ENCODE measurements around the gene UCN2. TPM values are rescaled to one million over a fixed set of nuclear protein-coding genes. Genes with fewer than 3 reads are reported as not detected.

UCN2 gene
- total RNA-seq, 1 donor from 2014 or later = 0.19 TPM

DNA sequence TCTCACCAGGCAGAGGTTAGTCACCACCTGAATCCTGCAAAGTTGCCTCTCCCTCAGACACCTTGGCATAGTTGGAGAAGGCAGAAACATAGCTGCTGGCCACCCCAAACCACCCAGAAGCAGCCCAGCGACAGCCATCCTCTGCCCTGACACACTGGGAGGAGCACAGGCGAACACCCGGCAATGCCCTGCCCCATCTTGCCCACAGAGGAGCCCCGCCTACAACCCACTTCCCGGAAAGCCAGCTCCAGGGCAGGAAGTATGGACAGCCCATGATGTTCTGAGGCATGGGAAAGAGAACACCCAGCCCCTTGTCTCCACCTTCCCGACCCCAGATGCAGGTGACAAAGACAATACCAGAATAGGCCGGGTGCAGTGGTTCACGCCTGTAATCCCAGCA lies 47.0 kb downstream of the UCN2 start:
- no peak for DNase-seq
- no peak overlapping the region for H3K4me3 ChIP-seq
- no peak overlapping the region for H3K27ac ChIP-seq (replicated peaks)
- no peaks in the 10 kb centered on the region for H3K27me3 ChIP-seq (ENCODE audit: low read depth)
- intact Hi-C loops (cut with micrococcal nuclease) = no loop called here
- H3K9me3 ChIP-seq (replicated peaks) = no peaks in the 10 kb centered on the region
- no peaks in the 10 kb centered on the region for H3K4me1 ChIP-seq
- TF ChIP-seq, protein P1, sequence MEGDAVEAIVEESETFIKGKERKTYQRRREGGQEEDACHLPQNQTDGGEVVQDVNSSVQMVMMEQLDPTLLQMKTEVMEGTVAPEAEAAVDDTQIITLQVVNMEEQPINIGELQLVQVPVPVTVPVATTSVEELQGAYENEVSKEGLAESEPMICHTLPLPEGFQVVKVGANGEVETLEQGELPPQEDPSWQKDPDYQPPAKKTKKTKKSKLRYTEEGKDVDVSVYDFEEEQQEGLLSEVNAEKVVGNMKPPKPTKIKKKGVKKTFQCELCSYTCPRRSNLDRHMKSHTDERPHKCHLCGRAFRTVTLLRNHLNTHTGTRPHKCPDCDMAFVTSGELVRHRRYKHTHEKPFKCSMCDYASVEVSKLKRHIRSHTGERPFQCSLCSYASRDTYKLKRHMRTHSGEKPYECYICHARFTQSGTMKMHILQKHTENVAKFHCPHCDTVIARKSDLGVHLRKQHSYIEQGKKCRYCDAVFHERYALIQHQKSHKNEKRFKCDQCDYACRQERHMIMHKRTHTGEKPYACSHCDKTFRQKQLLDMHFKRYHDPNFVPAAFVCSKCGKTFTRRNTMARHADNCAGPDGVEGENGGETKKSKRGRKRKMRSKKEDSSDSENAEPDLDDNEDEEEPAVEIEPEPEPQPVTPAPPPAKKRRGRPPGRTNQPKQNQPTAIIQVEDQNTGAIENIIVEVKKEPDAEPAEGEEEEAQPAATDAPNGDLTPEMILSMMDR (IDR thresholded peaks at IDR 0.05; ENCODE audit: borderline replicate concordance) = no peak
- no peaks in the 10 kb centered on the region for H3K36me3 ChIP-seq

DNA sequence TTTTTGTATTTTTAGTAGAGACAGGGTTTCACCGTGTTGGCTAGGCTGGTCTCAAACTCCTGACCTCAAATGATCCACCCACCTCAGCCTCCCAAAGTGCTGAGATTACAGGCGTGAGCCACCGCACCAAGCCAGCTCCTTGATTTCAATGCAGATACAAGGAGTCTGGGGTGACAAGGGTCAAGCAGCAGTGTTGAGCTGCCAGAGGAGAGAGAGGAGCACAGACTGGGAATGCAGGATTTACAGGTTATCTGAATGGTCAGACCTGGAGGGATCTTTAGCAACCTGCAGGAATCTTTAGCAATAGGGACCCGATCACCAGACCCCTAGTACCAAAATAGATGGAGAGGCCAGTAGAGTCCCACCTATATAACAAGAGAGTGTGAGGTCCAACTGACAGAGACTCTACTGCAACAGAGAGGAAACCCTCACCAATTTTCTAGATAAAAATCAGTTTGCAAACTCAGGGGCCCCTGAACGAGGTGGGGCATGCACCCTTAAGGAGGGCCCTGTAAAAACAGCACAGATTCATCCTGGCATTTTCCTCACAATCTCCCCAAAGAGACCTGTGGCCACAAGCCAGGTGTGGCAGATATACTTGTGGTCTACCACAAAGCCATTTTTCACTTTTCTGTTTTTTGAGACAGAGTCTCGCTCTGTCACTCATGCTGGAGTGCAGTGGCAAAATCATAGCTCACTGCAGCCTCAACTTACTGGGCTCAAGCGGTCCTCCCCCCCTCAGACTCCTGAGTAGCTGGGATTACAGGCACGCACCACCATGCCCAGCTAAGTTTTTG lies 49.0 kb downstream of the UCN2 start:
- H3K27me3 ChIP-seq (ENCODE audit: low read depth) = no peaks in the 10 kb centered on the region
- TF ChIP-seq, protein P1 (IDR thresholded peaks at IDR 0.05; ENCODE audit: borderline replicate concordance) = no peak
- no peak overlapping the region for H3K4me3 ChIP-seq
- H3K9me3 ChIP-seq (replicated peaks) = no peaks in the 10 kb centered on the region
- no peak for DNase-seq
- no peaks in the 10 kb centered on the region for H3K4me1 ChIP-seq
- intact Hi-C loops (cut with micrococcal nuclease) = no loop called here
- no peaks in the 10 kb centered on the region for H3K36me3 ChIP-seq
- no peak overlapping the region for H3K27ac ChIP-seq (replicated peaks)

Small RNAs within 50 kb of the gene (microRNA-seq; reads per million reads assigned to microRNA genes)
- gene MIR6823 (not detected), gene MIR711 (not detected)

Other genes starting within 250 kb of the UCN2 start
- not detected for gene SPINK8, start 230.1 kb downstream of the UCN2 start, total RNA-seq
- not detected for gene FBXW12, start 191.6 kb downstream of the UCN2 start, total RNA-seq
- 42.6 TPM for gene PLXNB1, start 133.7 kb downstream of the UCN2 start, total RNA-seq
- 13.9 TPM for gene CCDC51, start 123.7 kb downstream of the UCN2 start, total RNA-seq
- 258 TPM for gene TMA7, start 123.5 kb downstream of the UCN2 start, total RNA-seq
- 4.3 TPM for gene ATRIP, start 117.0 kb downstream of the UCN2 start, total RNA-seq
- gene SHISA5, start 59.6 kb downstream of the UCN2 start, total RNA-seq = 47.3 TPM
- gene PFKFB4, start 7.0 kb downstream of the UCN2 start, total RNA-seq = 1.5 TPM
- 24.4 TPM for gene COL7A1, start 31.5 kb upstream of the UCN2 start, total RNA-seq
- 1,000 TPM for gene UQCRC1, start 45.9 kb upstream of the UCN2 start, total RNA-seq
- gene TMEM89, start 58.0 kb upstream of the UCN2 start, total RNA-seq = not detected
- gene SLC26A6, start 71.7 kb upstream of the UCN2 start, total RNA-seq = 12.9 TPM
- 0.14 TPM for gene CELSR3, start 99.1 kb upstream of the UCN2 start, total RNA-seq
- 17.0 TPM for gene NCKIPSD, start 122.1 kb upstream of the UCN2 start, total RNA-seq
- 23.5 TPM for gene IP6K2, start 153.4 kb upstream of the UCN2 start, total RNA-seq